ENCODE data around the gene S100A13. TPM values are rescaled to one million over a fixed set of nuclear protein-coding genes. Genes with fewer than 3 reads are reported as not detected.

Gene S100A13
- total and polyA plus RNA-seq, 10 of the 15 experiments (the other 5 are each of a cell fraction or from before 2014, with no cell fraction given) = 5.7 to 30.9 (median 9.1) TPM

- no TSS peak for BruUV-seq (replicated peaks)
- intact Hi-C loops (cut with micrococcal nuclease; ENCODE audit: unreplicated experiment) (no loop called here), in situ Hi-C loops (cut with MboI) (no loop called here)
- H3K4me3 ChIP-seq = no peak within 1 kb of the TSS
- H3K79me2 ChIP-seq (ENCODE audit: control insufficient read depth, insufficient read depth, low read length) = no peaks in the 10 kb centered on the region
- H4K20me1 ChIP-seq (ENCODE audit: control insufficient read depth, insufficient read depth) = no peaks in the 10 kb centered on the region
- H3K9me3 ChIP-seq (replicated peaks; ENCODE audit: control insufficient read depth, insufficient read depth, low read length) = no peaks in the 10 kb centered on the region
- H3K4me2 ChIP-seq (ENCODE audit: control insufficient read depth, insufficient read depth) = no peak within 1 kb of the TSS
- no peaks in the 10 kb centered on the region for H3K27me3 ChIP-seq (replicated peaks in 1 of 2; ENCODE audit: control insufficient read depth in 2 of 2, insufficient read depth in 2 of 2, low read length in 1 of 2)
- ChIA-PET CTCF (interaction anchor here (1.1 to 7.8 kb wide), 4 partner anchors 14 to 78 kb away, joined by 3 to 66 read pairs (median 4); partner anchors contain the start of genes S100A1 and S100A13), RAD21 (ENCODE audit: unreplicated experiment) (no interaction called here), SMC1A (ENCODE audit: uncharacterized antibody, unreplicated experiment) (no interaction called here), POLR2A (interaction anchor here (1.4 kb wide), 1 partner anchor 13 kb away, joined by 3 read pairs; no protein-coding TSS in a partner anchor)
- no peaks in the 10 kb centered on the region for H3K36me3 ChIP-seq (ENCODE audit: control insufficient read depth in 2 of 2, insufficient read depth in 2 of 2, low read length in 1 of 2)
- H2AFZ ChIP-seq (ENCODE audit: control insufficient read depth, low read depth, low read length) = no peak within 1 kb of the TSS
- no peak for ATAC-seq
- H3K9ac ChIP-seq (ENCODE audit: control insufficient read depth, insufficient read depth, low read length) = no peak within 1 kb of the TSS
- no peak for FAIRE-seq
- WGBS (ENCODE audit: insufficient coverage, insufficient replicate concordance, low lambda C conversion rate, missing lambda C conversion rate) = 74% methylated on average over 6 of the region's 9 CpGs
- H3K27ac ChIP-seq (ENCODE audit: control insufficient read depth, insufficient read depth) = no peak within 1 kb of the TSS
- DNase-seq (ENCODE audit: low read depth, low spot score) = no peak
- H3K4me1 ChIP-seq (ENCODE audit: control insufficient read depth, insufficient read depth, low read length) = peaks cover 14% of the 10 kb centered on the region
- TF ChIP-seq RAD51 (IDR thresholded peaks at IDR 0.05) = no peak
- TF ChIP-seq LARP7 (IDR thresholded peaks at IDR 0.05) = no peak
- TF ChIP-seq E2F8 (IDR thresholded peaks at IDR 0.05; ENCODE audit: low read depth, partially characterized antibody) = no peak
- no peak for TF ChIP-seq FOXK2 (IDR thresholded peaks at IDR 0.05)
- TF ChIP-seq ELK1 (IDR thresholded peaks at IDR 0.05; ENCODE audit: low read depth, low read length) = no peak
- TF ChIP-seq ZNF217 (IDR thresholded peaks at IDR 0.05) = no peak
- TF ChIP-seq ZBTB33 (IDR thresholded peaks at IDR 0.05) = no peak
- no peak for TF ChIP-seq YBX1 (IDR thresholded peaks at IDR 0.05)
- no peak for TF ChIP-seq RUNX3 (IDR thresholded peaks at IDR 0.05; ENCODE audit: low read length)
- no peak for TF ChIP-seq CHD1 (IDR thresholded peaks at IDR 0.05; ENCODE audit: low read depth, low read length)
- TF ChIP-seq CBX5 (IDR thresholded peaks at IDR 0.05; ENCODE audit: low read depth) = no peak
- TF ChIP-seq CEBPZ (IDR thresholded peaks at IDR 0.05; ENCODE audit: low read depth, low read length) = no peak
- TF ChIP-seq CHD4 (IDR thresholded peaks at IDR 0.05) = no peak
- no peak for TF ChIP-seq EGR1 (IDR thresholded peaks at IDR 0.05; ENCODE audit: borderline replicate concordance in 1 of 2, low read depth in 2 of 2, low read length in 2 of 2)
- no peak for TF ChIP-seq MTA3 (IDR thresholded peaks at IDR 0.05; ENCODE audit: borderline replicate concordance, low read length)
- TF ChIP-seq IRF4 (IDR thresholded peaks at IDR 0.05; ENCODE audit: low read depth, low read length) = no peak
- no peak for TF ChIP-seq TARDBP (IDR thresholded peaks at IDR 0.05; ENCODE audit: borderline replicate concordance)
Measured at GRCh38 chr1:153612755-153613331, 14.5 kb downstream of the S100A13 start, which contains the start of gene S100A16. S100A16 (minus strand) TSS chr1:153613137; CDS start chr1:153608151, 4,986 bp downstream.
